HepG2 (cell line): Measurements from ENCODE around the gene WNT3A. TPM values are rescaled to one million over a fixed set of nuclear protein-coding genes. Genes with fewer than 3 reads are reported as not detected.

Source experiments
- ATF7-NPFF ChIP-seq: sonication (generic); formaldehyde crosslinking; IDR thresholded peaks from 2 replicates; pipeline ENCODE4 v1.8.1; 2023; ENCODE audit warnings: mild to moderate bottlenecking, low read depth, missing genetic modification reagents, moderate library complexity
- CBFB ChIP-seq: sonication (generic); formaldehyde crosslinking; IDR thresholded peaks from 2 replicates; pipeline ENCODE4 v1.4.0; 2020; ENCODE audit warnings: missing genetic modification reagents
- CEBPZ ChIP-seq: IDR thresholded peaks from 2 replicates; pipeline ENCODE4 v1.6.1; 2012; ENCODE audit warnings: low read length, improper control_type of control experiment
- CHCHD3 ChIP-seq: sonication (generic); formaldehyde crosslinking; IDR thresholded peaks from 2 replicates; pipeline ENCODE4 v1.8.0; 2022; ENCODE audit warnings: mild to moderate bottlenecking, missing genetic modification reagents, moderate library complexity
- HMG20A ChIP-seq: IDR thresholded peaks from 2 replicates; pipeline ENCODE4 v1.6.1; 2016; ENCODE audit warnings: borderline replicate concordance
- JUN ChIP-seq: sonication (generic); formaldehyde crosslinking; IDR thresholded peaks from 2 replicates; pipeline ENCODE4 v1.4.0; 2020; ENCODE audit warnings: mild to moderate bottlenecking, missing genetic modification reagents
- MTA3 ChIP-seq: sonication (generic); formaldehyde crosslinking; IDR thresholded peaks from 2 replicates; pipeline ENCODE4 v1.4.0; 2020; ENCODE audit warnings: missing genetic modification reagents
- NCOA5 ChIP-seq: sonication (generic); formaldehyde crosslinking; IDR thresholded peaks from 2 replicates; pipeline ENCODE4 v1.4.0; 2020; ENCODE audit warnings: missing genetic modification reagents
- ONECUT2 ChIP-seq: sonication (generic); formaldehyde crosslinking; IDR thresholded peaks from 2 replicates; pipeline ENCODE4 v1.4.0; 2020; ENCODE audit warnings: missing genetic modification reagents
- PAF1 ChIP-seq: IDR thresholded peaks from 2 replicates; pipeline ENCODE4 v1.6.1; 2016; ENCODE audit warnings: missing genetic modification reagents, missing compliant biosample characterization
- PHB2 ChIP-seq: fragments of 450-650 bp; IDR thresholded peaks from 2 replicates; pipeline ENCODE4 v1.6.1; 2018; ENCODE audit not compliant: partially characterized antibody
- POLR2AphosphoS5 ChIP-seq: IDR thresholded peaks from 2 replicates; pipeline ENCODE4 v1.6.1; 2012; ENCODE audit warnings: low read depth, low read length
- SOX5 ChIP-seq: IDR thresholded peaks from 2 replicates; pipeline ENCODE4 v1.6.1; 2016; ENCODE audit warnings: borderline replicate concordance
- STAG1 ChIP-seq: sonication (generic); formaldehyde crosslinking; IDR thresholded peaks from 2 replicates; pipeline ENCODE4 v1.4.0; 2020; ENCODE audit warnings: missing genetic modification reagents
- THAP7 ChIP-seq: sonication (generic); formaldehyde crosslinking; IDR thresholded peaks from 2 replicates; pipeline ENCODE4 v1.8.1; 2023; ENCODE audit warnings: mild to moderate bottlenecking, missing genetic modification reagents
- YEATS2 ChIP-seq: sonication (generic); formaldehyde crosslinking; IDR thresholded peaks from 2 replicates; pipeline ENCODE4 v1.4.0; 2020; ENCODE audit warnings: missing genetic modification reagents, borderline replicate concordance
- ZC3H4 ChIP-seq: sonication (generic); formaldehyde crosslinking; IDR thresholded peaks from 2 replicates; pipeline ENCODE4 v1.4.0; 2020; ENCODE audit warnings: missing genetic modification reagents, borderline replicate concordance
- ZNF512 ChIP-seq: sonication (generic); formaldehyde crosslinking; IDR thresholded peaks from 2 replicates; pipeline ENCODE4 v1.4.0; 2020; ENCODE audit warnings: mild to moderate bottlenecking, missing genetic modification reagents
- ZNF513 ChIP-seq: sonication (generic); formaldehyde crosslinking; conservative IDR thresholded peaks from 2 replicates; pipeline ENCODE4 v1.5.0; 2020; ENCODE audit warnings: missing genetic modification reagents
- ZNF570 ChIP-seq: sonication (generic); formaldehyde crosslinking; IDR thresholded peaks from 2 replicates; pipeline ENCODE4 v1.4.0; 2020; ENCODE audit warnings: mild to moderate bottlenecking, missing genetic modification reagents, borderline replicate concordance
- ZNF589 ChIP-seq: sonication (generic); formaldehyde crosslinking; conservative IDR thresholded peaks from 2 replicates; pipeline ENCODE4 v1.8.0; 2022; ENCODE audit warnings: mild to moderate bottlenecking, moderate library complexity, missing genetic modification reagents
- ZNF652 ChIP-seq: IDR thresholded peaks from 2 replicates; pipeline ENCODE4 v1.6.1; 2016; ENCODE audit warnings: low read depth, borderline replicate concordance
- ZNF746 ChIP-seq: sonication (generic); formaldehyde crosslinking; IDR thresholded peaks from 2 replicates; pipeline ENCODE4 v1.8.0; 2022; ENCODE audit warnings: mild to moderate bottlenecking, missing genetic modification reagents
- polyA plus RNA-seq, 8 experiments: library from polyadenylated mRNA; depleted of rRNA in 3 of 8; stranded (reverse) in 7 of 8; unstranded in 1 of 8; fragments of >200 nt; fragmentation: Illumina TruSeq in 4 of 8; extraction: Trizol in 4 of 8; gene quantifications; 2 replicates each; pipeline versions ENCODE4 v1.2.1 to v1.2.3, GENCODE V29; 2011 to 2016; ENCODE audit warnings: low read depth in 4 of 8, missing spikeins in 1 of 8, mixed read lengths in 1 of 8; ENCODE audit not compliant: insufficient read depth in 1 of 8
- total RNA-seq, 5 experiments: library from RNA; depleted of rRNA; stranded (reverse); fragments of >200 nt; fragmentation: Illumina TruSeq; extraction: Trizol; gene quantifications; 2 replicates each; pipeline ENCODE4 v1.2.3, GENCODE V29; 2016; ENCODE audit warnings: low read depth in 1 of 5

The WNT3A gene
- total and polyA plus RNA-seq, 2 of the 13 experiments (the other 11 are each of a cell fraction or from before 2014, with no cell fraction given) = not detected

DNA sequence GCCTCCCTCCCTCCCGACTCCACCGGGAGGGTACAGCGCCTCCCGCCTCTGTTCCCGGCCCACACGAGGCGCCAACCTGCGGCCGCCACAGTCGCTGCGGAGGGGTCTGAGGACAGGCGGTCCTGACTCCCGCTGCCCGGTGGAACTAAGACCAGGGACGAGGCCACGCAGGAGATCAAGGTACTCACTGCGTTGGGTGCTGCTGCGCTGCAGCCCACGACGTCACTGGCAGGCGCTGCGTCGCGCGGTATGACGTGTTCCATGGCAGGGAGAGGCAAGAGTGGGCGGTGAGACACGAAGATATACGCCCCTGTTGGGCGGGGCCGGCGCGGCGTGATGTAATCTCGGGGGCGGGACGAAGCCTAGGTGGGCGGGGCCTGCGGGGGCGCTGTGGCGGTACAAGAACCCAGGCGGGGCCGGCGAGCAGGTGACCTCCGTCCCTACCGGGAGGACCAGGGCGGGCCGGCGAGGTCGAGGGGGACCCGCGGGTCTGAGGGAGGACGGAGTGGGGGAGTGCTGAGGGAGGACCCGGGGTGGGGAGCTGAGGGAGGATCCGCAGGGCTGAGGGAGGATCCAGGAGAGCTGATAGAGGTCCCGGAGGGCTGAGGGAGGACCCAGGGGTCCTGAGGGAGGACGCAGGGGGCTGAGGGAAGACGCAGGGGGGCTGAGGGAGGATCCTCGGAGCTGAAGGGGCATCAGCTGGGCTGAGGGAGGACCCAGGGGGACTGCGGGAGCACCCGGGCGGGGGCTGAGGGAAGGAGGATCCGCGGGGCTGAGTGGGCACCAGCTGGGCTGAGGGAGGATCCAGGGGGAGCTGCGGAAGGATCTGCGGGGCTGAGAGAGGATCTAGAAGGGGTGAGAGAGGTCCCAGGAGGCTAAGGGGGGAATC lies 102.5 kb downstream of the WNT3A start, which contains the start of gene MRPL55 (continued):
- TF ChIP-seq PHB2 (no peak), THAP7 (CRISPR knock-in tag) (peak; percentile 62; the same call in 1 of the 2 replicates), YEATS2 (CRISPR knock-in tag) (peak; percentile 97), ZNF652 (no peak), NCOA5 (CRISPR knock-in tag) (no peak), MTA3 (CRISPR knock-in tag) (no peak), ZNF746 (no peak), STAG1 (CRISPR knock-in tag) (no peak), ONECUT2 (CRISPR knock-in tag) (no peak), ATF7-NPFF (CRISPR knock-in tag) (peak; percentile 55; the same call in 1 of the 2 replicates), ZC3H4 (CRISPR knock-in tag) (no peak), HMG20A (CRISPR knock-in tag) (no peak), JUN (peak; percentile 87; the same call in 1 of the 2 replicates), ZNF570 (CRISPR knock-in tag) (no peak), CEBPZ (no peak), ZNF589 (CRISPR knock-in tag) (peak; percentile 85; the same call in 1 of the 2 replicates), CBFB (CRISPR knock-in tag) (peak; percentile 90), CHCHD3 (CRISPR knock-in tag) (0 out of 2 replicates have a peak, but pooled peaks have one; percentile 66), SOX5 (peak; percentile 54; the same call in 1 of the 2 replicates), POLR2AphosphoS5 (peak; percentile 97), ZNF513 (CRISPR knock-in tag) (0 out of 2 replicates have a peak, but pooled peaks have one; percentile 65), PAF1 (CRISPR knock-in tag) (no peak), ZNF512 (CRISPR knock-in tag) (no peak; the same call in 1 of the 2 replicates)
